SK-N-SH treated with all-trans-retinoic acid at 6 μM for 48 hours (cell line): ENCODE results near the gene OLIG1.

Source experiments
- CREB5 ChIP-seq: fragments of 250-450 bp; sonication (Bioruptor Pico); IDR thresholded peaks from 2 replicates; pipeline ENCODE4 v1.5.1; 2020; ENCODE audit warnings: low read depth, mild to moderate bottlenecking, moderate library complexity
- PATZ1 ChIP-seq: fragments of 250-450 bp; sonication (Bioruptor Pico); IDR thresholded peaks from 2 replicates; pipeline ENCODE4 v1.8.0; 2020; ENCODE audit warnings: mild to moderate bottlenecking, moderate library complexity, borderline replicate concordance
- SNAI2 ChIP-seq: fragments of 250-450 bp; sonication (Bioruptor Pico); IDR thresholded peaks from 2 replicates; pipeline ENCODE4 v1.5.0; 2020; ENCODE audit warnings: mild to moderate bottlenecking, moderate library complexity
- TOX ChIP-seq: fragments of 250-450 bp; sonication (Bioruptor Pico); IDR thresholded peaks from 2 replicates; pipeline ENCODE4 v1.8.0; 2021; ENCODE audit warnings: mild to moderate bottlenecking, moderate library complexity, borderline replicate concordance
- TSHZ2 ChIP-seq: fragments of 250-450 bp; sonication (Bioruptor Pico); IDR thresholded peaks from 2 replicates; pipeline ENCODE4 v1.5.0; 2020; ENCODE audit warnings: mild to moderate bottlenecking, moderate library complexity
- ZFP3 ChIP-seq: fragments of 250-450 bp; sonication (Bioruptor Pico); IDR thresholded peaks from 2 replicates; pipeline ENCODE4 v1.5.0; 2020; ENCODE audit warnings: mild to moderate bottlenecking, moderate library complexity
- ZFP30 ChIP-seq: fragments of 450-650 bp; formaldehyde crosslinking; IDR thresholded peaks from 2 replicates; pipeline ENCODE4 v1.5.0; 2022; ENCODE audit warnings: mild to moderate bottlenecking, moderate library complexity
- ZNF565 ChIP-seq: fragments of 450-650 bp; formaldehyde crosslinking; conservative IDR thresholded peaks from 2 replicates; pipeline ENCODE4 v1.5.0; 2020; ENCODE audit warnings: low read depth, mild to moderate bottlenecking, moderate library complexity
- ZNF70 ChIP-seq: fragments of 450-650 bp; formaldehyde crosslinking; IDR thresholded peaks from 2 replicates; pipeline ENCODE4 v1.5.0; 2020; ENCODE audit warnings: mild to moderate bottlenecking, moderate library complexity

GRCh38 chr21:33069645-33069993 lies 322 bp upstream of the OLIG1 start:
- no peak for TF ChIP-seq PATZ1 (CRISPR knock-in tag)
- no peak for TF ChIP-seq CREB5
- TF ChIP-seq ZFP30 (CRISPR knock-in tag), result no peak
- no peak for TF ChIP-seq ZFP3 (CRISPR knock-in tag)
- TF ChIP-seq ZNF70, result no peak
- TF ChIP-seq SNAI2 (CRISPR knock-in tag), result no peak
- no peak for TF ChIP-seq TOX (CRISPR knock-in tag)
- TF ChIP-seq ZNF565, result no peak
- no peak for TF ChIP-seq TSHZ2 (CRISPR knock-in tag)
